ENCODE data around the gene CAPN9. TPM values are rescaled to one million over a fixed set of nuclear protein-coding genes. Genes with fewer than 3 reads are reported as not detected.

The CAPN9 gene
- total and polyA plus RNA-seq, 9 donors: 0.34 to 1.5 (median 0.67) TPM

DNA sequence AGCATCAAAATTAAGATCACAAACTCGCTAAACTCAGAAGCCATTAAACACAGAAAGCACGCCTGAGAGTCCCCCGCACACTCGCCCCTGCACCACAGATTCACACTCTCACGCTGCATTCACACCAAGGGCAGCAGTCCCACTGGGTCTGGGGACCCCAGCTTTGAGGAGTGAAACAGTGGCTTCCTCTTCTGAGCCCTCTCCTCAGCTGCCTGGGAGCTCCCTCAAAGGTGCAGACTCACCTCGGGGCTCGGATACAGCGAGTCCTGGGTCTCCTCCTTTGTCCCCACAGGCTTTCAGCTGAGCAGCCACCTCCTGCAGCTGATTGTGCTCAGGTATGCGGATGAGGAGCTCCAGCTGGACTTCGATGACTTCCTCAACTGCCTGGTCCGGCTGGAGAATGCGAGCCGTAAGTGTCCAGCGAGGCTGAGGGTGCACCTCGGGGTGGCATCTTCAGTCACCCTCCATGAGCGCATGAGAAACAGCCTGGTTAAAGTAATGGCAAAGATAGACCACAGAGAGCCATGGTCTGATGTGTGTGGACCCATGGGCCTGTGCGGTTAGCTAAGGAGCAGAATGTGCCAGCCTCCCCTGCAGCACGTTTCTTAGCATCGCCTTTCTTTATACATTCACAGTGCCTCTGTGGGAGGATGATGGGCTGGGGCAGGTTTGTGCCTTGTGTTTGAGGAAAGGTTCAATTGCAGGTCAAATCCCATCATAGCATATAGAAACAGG lies 47.9 kb downstream of the CAPN9 start:
- no peaks in the 10 kb centered on the region for H3K27me3 ChIP-seq (ENCODE audit: control insufficient read depth, insufficient read depth, low read length)
- H3K4me1 ChIP-seq (ENCODE audit: control insufficient read depth, insufficient read depth, low read length): peaks cover 11% of the 10 kb centered on the region
- H3K9me3 ChIP-seq (replicated peaks; ENCODE audit: control insufficient read depth, low read depth, low read length): no peaks in the 10 kb centered on the region
- H3K27ac ChIP-seq (ENCODE audit: low read length): no peak overlapping the region
- no peaks in the 10 kb centered on the region for H3K36me3 ChIP-seq (ENCODE audit: control insufficient read depth, insufficient read depth, low read length)
- H3K4me3 ChIP-seq (ENCODE audit: low read length): no peak overlapping the region
- DNase-seq: no peak
- 83% methylated on average over 17 of the region's 19 CpGs for whole genome bisulfite sequencing (ENCODE audit: insufficient coverage)

DNA sequence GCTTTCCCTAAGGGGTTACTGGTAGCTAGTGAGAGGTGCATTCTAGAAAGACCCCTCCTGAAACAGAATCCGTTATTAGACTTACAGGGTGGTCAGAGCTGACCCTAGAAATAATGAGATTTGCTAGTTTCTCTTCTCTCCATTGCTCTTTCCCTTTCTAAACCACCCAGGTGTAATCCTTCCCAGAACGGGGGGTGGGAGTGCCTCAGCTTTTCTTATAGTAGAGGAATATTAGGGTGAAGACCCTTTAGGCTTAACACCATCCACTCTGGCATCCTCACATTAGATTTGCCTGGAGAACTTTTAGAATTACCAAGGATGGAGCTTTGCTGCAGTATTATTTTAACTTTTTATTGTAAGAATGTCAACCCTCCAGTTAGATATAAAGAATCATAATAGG lies 49.4 kb downstream of the CAPN9 start:
- Histone ChIP-seq H3K9me3 (replicated peaks; ENCODE audit: control insufficient read depth, low read depth, low read length) (no peaks in the 10 kb centered on the region), H3K4me3 (ENCODE audit: low read length) (no peak overlapping the region), H3K27ac (ENCODE audit: low read length) (no peak overlapping the region), H3K36me3 (ENCODE audit: control insufficient read depth, insufficient read depth, low read length) (no peaks in the 10 kb centered on the region), H3K27me3 (ENCODE audit: control insufficient read depth, insufficient read depth, low read length) (no peaks in the 10 kb centered on the region), H3K4me1 (ENCODE audit: control insufficient read depth, insufficient read depth, low read length) (peaks cover 11% of the 10 kb centered on the region)
- DNase-seq: no peak
- no CpG with 5 or more reads among the region's 2 CpGs for WGBS (ENCODE audit: insufficient coverage)

DNA sequence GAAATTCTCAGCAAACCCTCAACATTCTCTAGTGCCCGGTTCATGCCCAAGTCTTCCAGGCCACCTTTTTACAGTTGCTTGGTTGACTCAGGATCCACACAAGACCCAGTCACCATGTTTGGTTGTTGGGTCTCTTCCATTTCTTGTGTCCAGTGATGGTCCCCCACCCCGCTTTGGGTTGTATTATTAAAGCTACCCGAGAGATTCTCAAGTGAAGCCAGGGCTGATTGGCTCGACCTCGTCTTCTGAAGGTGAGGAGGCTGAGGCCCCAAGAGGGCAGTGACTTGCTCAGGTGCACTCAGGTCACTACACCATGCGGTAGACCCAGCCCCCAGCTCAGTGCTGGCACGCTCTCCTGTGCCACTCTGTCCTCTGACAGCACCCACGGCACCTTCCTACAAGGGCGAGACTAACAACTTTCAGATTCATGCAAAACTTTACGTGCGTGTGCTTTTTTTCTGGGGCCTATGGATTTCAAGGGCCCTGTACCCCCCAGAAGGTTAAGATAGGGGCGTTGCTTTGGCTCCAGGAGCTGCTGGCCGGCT lies 50.3 kb downstream of the CAPN9 start:
- DNase-seq: no peak
- Histone ChIP-seq H3K4me3 (ENCODE audit: low read length) (no peak overlapping the region), H3K36me3 (ENCODE audit: control insufficient read depth, insufficient read depth, low read length) (no peaks in the 10 kb centered on the region), H3K4me1 (ENCODE audit: control insufficient read depth, insufficient read depth, low read length) (peaks cover 11% of the 10 kb centered on the region), H3K27me3 (ENCODE audit: control insufficient read depth, insufficient read depth, low read length) (no peaks in the 10 kb centered on the region), H3K9me3 (replicated peaks; ENCODE audit: control insufficient read depth, low read depth, low read length) (no peaks in the 10 kb centered on the region), H3K27ac (ENCODE audit: low read length) (no peak overlapping the region)
- 78% methylated on average over 13 of the region's 13 CpGs for WGBS (ENCODE audit: insufficient coverage)

DNA sequence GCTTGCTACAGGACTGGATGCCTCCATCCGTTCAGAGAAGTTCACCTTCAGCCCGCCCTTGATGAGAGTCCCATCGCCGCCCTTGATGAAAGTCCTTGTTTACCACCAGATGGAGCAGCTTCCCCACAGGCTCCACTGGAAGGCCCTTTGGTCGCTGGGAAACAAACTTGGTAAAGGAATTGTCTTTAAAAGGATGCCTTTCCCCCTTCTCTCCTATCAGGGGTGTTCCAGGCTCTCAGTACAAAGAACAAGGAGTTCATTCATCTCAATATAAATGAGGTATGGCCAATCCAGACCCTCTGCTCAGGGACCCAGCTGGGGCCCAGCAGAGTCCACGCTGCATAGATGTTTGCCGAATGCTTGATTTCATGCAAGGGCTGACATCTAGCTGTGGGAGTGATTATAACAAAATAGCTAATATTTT lies 50.8 kb downstream of the CAPN9 start:
- Histone ChIP-seq H3K36me3 (ENCODE audit: control insufficient read depth, insufficient read depth, low read length) (no peaks in the 10 kb centered on the region), H3K4me3 (ENCODE audit: low read length) (no peak overlapping the region), H3K27ac (ENCODE audit: low read length) (no peak overlapping the region), H3K4me1 (ENCODE audit: control insufficient read depth, insufficient read depth, low read length) (peaks cover 11% of the 10 kb centered on the region), H3K9me3 (replicated peaks; ENCODE audit: control insufficient read depth, low read depth, low read length) (no peaks in the 10 kb centered on the region), H3K27me3 (ENCODE audit: control insufficient read depth, insufficient read depth, low read length) (no peaks in the 10 kb centered on the region)
- WGBS (ENCODE audit: insufficient coverage): 7% methylated on average over 4 of the region's 7 CpGs
- DNase-seq: peak; percentile 88

DNA sequence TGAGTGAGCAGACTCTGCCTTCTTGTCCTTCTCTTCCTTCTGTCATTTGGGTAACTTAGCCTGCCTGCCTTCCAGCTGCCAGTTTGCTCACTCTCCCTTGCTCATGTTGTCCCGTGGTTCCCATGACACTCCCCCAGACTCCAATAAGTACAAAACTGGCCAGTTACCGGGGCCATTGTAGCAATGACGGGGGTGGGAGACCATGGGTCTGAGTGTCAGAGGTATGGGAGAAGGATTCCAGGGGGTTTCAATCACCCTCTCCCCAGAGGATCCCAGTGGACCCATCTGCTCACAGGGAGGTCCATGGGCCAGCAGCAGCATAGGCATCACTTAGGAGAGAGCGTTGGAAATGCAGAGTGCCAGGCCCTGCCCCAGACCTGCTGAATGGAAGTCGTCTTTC lies 51.3 kb downstream of the CAPN9 start:
- Histone ChIP-seq H3K4me3 (ENCODE audit: low read length) (no peak overlapping the region), H3K27me3 (ENCODE audit: control insufficient read depth, insufficient read depth, low read length) (no peaks in the 10 kb centered on the region), H3K9me3 (replicated peaks; ENCODE audit: control insufficient read depth, low read depth, low read length) (no peaks in the 10 kb centered on the region), H3K27ac (ENCODE audit: low read length) (no peak overlapping the region), H3K4me1 (ENCODE audit: control insufficient read depth, insufficient read depth, low read length) (peaks cover 11% of the 10 kb centered on the region), H3K36me3 (ENCODE audit: control insufficient read depth, insufficient read depth, low read length) (no peaks in the 10 kb centered on the region)
- WGBS (ENCODE audit: insufficient coverage): 64% methylated on average over 2 of the region's 5 CpGs
- DNase-seq: no peak

DNA sequence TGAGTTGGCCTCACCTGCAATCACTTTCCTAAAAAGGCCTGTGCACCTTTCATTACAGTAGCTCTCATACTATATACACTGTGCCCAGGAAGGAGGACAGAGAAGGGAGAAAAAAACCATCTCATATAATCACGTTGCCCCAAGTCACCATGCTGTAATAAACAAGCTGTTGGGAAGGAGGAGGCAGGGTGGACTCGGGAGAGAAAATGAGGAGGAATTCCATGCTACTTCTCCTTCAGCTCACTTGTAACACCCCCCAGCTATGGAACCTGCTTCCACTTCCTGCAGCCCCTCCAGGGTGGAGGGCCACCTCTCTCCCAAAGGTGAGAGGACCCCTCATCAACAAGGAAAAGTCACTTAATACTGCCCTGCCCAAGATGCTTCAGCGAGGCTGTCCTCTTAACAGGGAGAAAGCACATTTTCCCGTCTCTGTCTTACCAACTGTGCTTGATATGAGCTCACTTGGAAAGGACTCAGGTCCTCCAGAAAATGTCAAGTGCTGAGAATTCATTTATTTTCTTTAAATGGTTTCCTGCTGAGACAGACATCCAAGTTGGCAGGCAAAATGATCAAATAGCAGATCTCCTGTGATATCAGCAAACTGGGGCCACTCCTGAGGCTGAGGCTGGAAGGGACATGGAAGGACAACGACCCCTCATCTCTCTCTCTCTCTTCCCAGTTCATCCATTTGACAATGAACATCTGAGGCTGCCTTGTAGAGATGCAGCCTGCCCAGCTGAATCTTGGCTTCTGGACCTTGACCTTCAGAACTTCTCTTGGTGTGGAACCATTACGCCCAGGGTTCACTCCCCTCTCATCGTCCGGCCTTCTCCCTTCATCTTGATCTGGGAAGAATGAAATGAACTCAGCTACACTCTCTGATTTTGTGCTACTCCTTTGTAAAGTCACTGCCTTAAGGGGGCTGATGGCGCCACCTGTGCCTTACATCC lies 54.0 kb downstream of the CAPN9 start:
- Histone ChIP-seq H3K4me1 (ENCODE audit: control insufficient read depth, insufficient read depth, low read length) (peaks cover 4% of the 10 kb centered on the region), H3K36me3 (ENCODE audit: control insufficient read depth, insufficient read depth, low read length) (no peaks in the 10 kb centered on the region), H3K4me3 (ENCODE audit: low read length) (no peak overlapping the region), H3K27me3 (ENCODE audit: control insufficient read depth, insufficient read depth, low read length) (no peaks in the 10 kb centered on the region), H3K27ac (ENCODE audit: low read length) (no peak overlapping the region), H3K9me3 (replicated peaks; ENCODE audit: control insufficient read depth, low read depth, low read length) (no peaks in the 10 kb centered on the region)
- 87% methylated on average over 6 of the region's 9 CpGs for WGBS (ENCODE audit: insufficient coverage)
- DNase-seq: no peak

DNA sequence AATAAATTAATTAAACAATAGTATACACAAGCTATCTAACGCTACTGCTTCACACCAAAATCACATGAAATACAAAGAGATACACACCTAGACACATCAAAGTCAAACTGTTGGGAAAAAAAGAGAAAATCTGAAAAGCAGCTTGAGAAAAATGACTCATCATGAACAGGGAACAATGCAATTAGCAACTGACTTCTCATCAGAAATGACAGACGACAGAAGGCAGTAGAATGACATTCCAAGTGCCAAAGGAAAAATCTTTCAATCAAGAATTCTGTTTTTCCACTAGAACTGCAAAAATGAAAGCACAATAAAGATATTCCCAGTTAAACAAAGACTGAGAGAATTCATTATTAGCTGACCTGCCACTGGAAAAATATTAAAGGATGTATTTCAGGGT lies 57.2 kb downstream of the CAPN9 start:
- Histone ChIP-seq H3K9me3 (replicated peaks; ENCODE audit: control insufficient read depth, low read depth, low read length) (no peaks in the 10 kb centered on the region), H3K27me3 (ENCODE audit: control insufficient read depth, insufficient read depth, low read length) (no peaks in the 10 kb centered on the region), H3K4me1 (ENCODE audit: control insufficient read depth, insufficient read depth, low read length) (peaks cover 25% of the 10 kb centered on the region), H3K4me3 (ENCODE audit: low read length) (no peak overlapping the region), H3K27ac (ENCODE audit: low read length) (no peak overlapping the region), H3K36me3 (ENCODE audit: control insufficient read depth, insufficient read depth, low read length) (no peaks in the 10 kb centered on the region)
- 100% methylated on average over 1 of the region's 2 CpGs for WGBS (ENCODE audit: insufficient coverage)
- no peak for DNase-seq

DNA sequence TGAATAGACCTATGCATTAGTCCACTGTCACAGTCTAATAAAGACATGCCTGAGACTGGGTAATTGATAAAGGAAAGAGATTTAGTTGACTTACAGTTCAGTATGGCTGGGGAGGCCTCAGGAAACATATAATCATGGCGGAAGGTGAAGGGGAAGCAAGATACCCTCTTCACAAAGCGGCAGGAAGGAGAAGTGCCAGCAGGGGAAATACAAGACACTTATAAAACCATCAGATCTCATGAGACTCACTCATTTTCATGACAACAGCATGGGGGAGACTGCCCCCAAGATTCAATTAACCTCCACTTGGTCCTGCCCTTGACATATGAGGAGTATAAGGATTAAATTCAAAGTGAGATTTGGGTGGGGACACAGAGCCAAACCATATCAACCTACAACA lies 59.4 kb downstream of the CAPN9 start:
- Histone ChIP-seq H3K27ac (ENCODE audit: low read length) (peak overlapping the region; percentile 90), H3K4me1 (ENCODE audit: control insufficient read depth, insufficient read depth, low read length) (peaks cover 29% of the 10 kb centered on the region), H3K4me3 (ENCODE audit: low read length) (no peak overlapping the region), H3K36me3 (ENCODE audit: control insufficient read depth, insufficient read depth, low read length) (no peaks in the 10 kb centered on the region), H3K9me3 (replicated peaks; ENCODE audit: control insufficient read depth, low read depth, low read length) (no peaks in the 10 kb centered on the region), H3K27me3 (ENCODE audit: control insufficient read depth, insufficient read depth, low read length) (no peaks in the 10 kb centered on the region)
- no peak for DNase-seq
- no CpG with 5 or more reads among the region's 2 CpGs for WGBS (ENCODE audit: insufficient coverage)

DNA sequence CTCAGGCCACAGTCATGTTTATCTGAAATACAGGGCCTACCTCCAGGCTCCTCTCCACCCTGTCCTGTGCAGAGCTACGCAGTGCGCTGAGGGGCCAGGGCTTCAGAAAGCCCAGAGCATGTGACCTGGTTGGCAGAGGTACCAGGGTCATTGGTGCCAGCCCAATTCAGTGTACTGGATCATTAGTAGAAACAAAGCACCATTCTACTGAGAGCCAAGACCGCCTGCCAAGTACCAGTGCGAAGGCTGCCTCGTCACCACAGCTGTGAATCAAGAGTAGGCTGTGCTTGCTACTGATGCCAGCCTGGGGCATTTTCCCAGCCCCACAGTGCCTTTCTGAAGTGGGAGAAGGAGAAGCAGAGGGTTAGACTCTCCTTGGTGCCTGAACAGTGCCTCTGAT lies 59.8 kb downstream of the CAPN9 start:
- peaks cover 1% of the 10 kb centered on the region for H3K9me3 ChIP-seq (replicated peaks; ENCODE audit: control insufficient read depth, low read depth, low read length)
- peak overlapping the region; percentile 90 for H3K27ac ChIP-seq (ENCODE audit: low read length)
- H3K4me1 ChIP-seq (ENCODE audit: control insufficient read depth, insufficient read depth, low read length): peaks cover 29% of the 10 kb centered on the region
- no peaks in the 10 kb centered on the region for H3K36me3 ChIP-seq (ENCODE audit: control insufficient read depth, insufficient read depth, low read length)
- H3K27me3 ChIP-seq (ENCODE audit: control insufficient read depth, insufficient read depth, low read length): no peaks in the 10 kb centered on the region
- DNase-seq: peak; percentile 88
- WGBS (ENCODE audit: insufficient coverage): 97% methylated on average over 4 of the region's 5 CpGs
- H3K4me3 ChIP-seq (ENCODE audit: low read length): no peak overlapping the region

Data from muscle of leg (tissue), 11 donors.